Keratinocyte (primary cell): ENCODE data around the gene HLTF. TPM values are rescaled to one million over a fixed set of nuclear protein-coding genes. Genes with fewer than 3 reads are reported as not detected.

Experiments
- DNase-seq: peaks from one replicate; pipeline ENCODE4 v3.0.0-alpha.2; 2011; ENCODE audit warnings: low read depth, missing footprints, low spot score
- FAIRE-seq: peaks from 2 replicates; lab custom pipeline; 2011; peaks lifted over from hg19 to GRCh38; lab: Jason Lieb, UNC
- H2AFZ ChIP-seq: 2 replicates; pipeline ENCODE4 v1.6.0; 2012; ENCODE audit warnings: low read length, control low read depth, inconsistent platforms; ENCODE audit not compliant: control insufficient read depth
- H3K27ac ChIP-seq: 2 replicates; pipeline ENCODE4 v1.5.1; 2011; ENCODE audit warnings: low read length; ENCODE audit not compliant: control insufficient read depth, insufficient read depth
- H3K27me3 ChIP-seq: 3 replicates; pipeline ENCODE4 v1.6.0; 2011; ENCODE audit warnings: low read length; ENCODE audit not compliant: control insufficient read depth, insufficient read depth; ENCODE audit errors: extremely low read depth
- H3K36me3 ChIP-seq, 2 experiments: 2 replicates in 1 of 2; 3 replicates in 1 of 2; pipeline ENCODE4 v1.5.1; 2011; ENCODE audit warnings: low read length in 2 of 2, mild to moderate bottlenecking in 1 of 2; ENCODE audit not compliant: control insufficient read depth in 2 of 2, insufficient read depth in 2 of 2; ENCODE audit errors: extremely low read depth in 1 of 2
- H3K4me1 ChIP-seq: 3 replicates; pipeline ENCODE4 v1.5.1; 2011; ENCODE audit warnings: low read length; ENCODE audit not compliant: control insufficient read depth, insufficient read depth; ENCODE audit errors: extremely low read depth
- H3K4me2 ChIP-seq: 3 replicates; pipeline ENCODE4 v1.6.0; 2011; ENCODE audit warnings: low read depth, low read length; ENCODE audit not compliant: control insufficient read depth, insufficient read depth; ENCODE audit errors: extremely low read depth
- H3K4me3 ChIP-seq, 3 experiments: fragments of 200-600 bp in 1 of 3; sonication (generic) in 1 of 3; 2 replicates in 2 of 3; 3 replicates in 1 of 3; pipeline ENCODE4 v1.5.1; 2011 to 2016; ENCODE audit warnings: low read length in 3 of 3, mild to moderate bottlenecking in 3 of 3, control low read depth in 2 of 3, inconsistent platforms in 1 of 3, low read depth in 1 of 3, mixed read lengths in 1 of 3, mixed run types in 1 of 3, moderate library complexity in 1 of 3; ENCODE audit not compliant: control insufficient read depth in 2 of 3, insufficient read depth in 2 of 3; ENCODE audit errors: extremely low read depth in 1 of 3
- H3K79me2 ChIP-seq: 2 replicates; pipeline ENCODE4 v1.6.0; 2012; ENCODE audit warnings: low read length; ENCODE audit not compliant: control insufficient read depth, insufficient read depth
- H3K9ac ChIP-seq: 3 replicates; pipeline ENCODE4 v1.6.0; 2011; ENCODE audit warnings: low read length; ENCODE audit not compliant: control insufficient read depth, insufficient read depth; ENCODE audit errors: extremely low read depth
- H3K9me1 ChIP-seq: 3 replicates; pipeline ENCODE4 v1.6.0; 2011; ENCODE audit warnings: low read length; ENCODE audit not compliant: control insufficient read depth, insufficient read depth; ENCODE audit errors: extremely low read depth
- H3K9me3 ChIP-seq: 2 replicates; pipeline ENCODE4 v1.5.1; 2012; ENCODE audit warnings: low read depth, low read length; ENCODE audit not compliant: control insufficient read depth
- H4K20me1 ChIP-seq: 3 replicates; pipeline ENCODE4 v1.6.0; 2011; ENCODE audit warnings: low read length; ENCODE audit not compliant: control insufficient read depth, insufficient read depth; ENCODE audit errors: extremely low read depth
- EZH2 ChIP-seq: IDR thresholded peaks from one replicate; pipeline ENCODE4 v1.6.1; 2012; ENCODE audit warnings: inconsistent platforms, mild to moderate bottlenecking, low read length, moderate library complexity
- dilution Hi-C: fragments of 300-500 bp; cut with MboI; formaldehyde crosslinking; loops from one replicate; pipeline ENCODE4 v1.7.0; 2020; ENCODE audit warnings: low sequenced_read_pairs; ENCODE audit not compliant: extremely low pct_ligation_motif_present
- polyA plus RNA-seq, 5 experiments: library from polyadenylated mRNA; depleted of rRNA in 3 of 5; stranded (reverse) in 3 of 5; stranded (forward) in 1 of 5; unstranded in 1 of 5; fragments of >200 nt; gene quantifications; 1 replicate in 1 of 5; 2 replicates in 3 of 5; 3 replicates in 1 of 5; pipeline versions ENCODE4 v1.2.1 to v1.2.3, GENCODE V29; 2011 to 2012; ENCODE audit warnings: missing spikeins in 2 of 5, low read depth in 1 of 5, low replicate concordance in 1 of 5
- TF ChIP-seq, protein P1 (sequence below), 3 experiments: IDR thresholded peaks in 1 of 3; conservative IDR thresholded peaks in 1 of 3; optimal IDR thresholded peaks in 1 of 3; 2 replicates in 2 of 3; 3 replicates in 1 of 3; pipeline versions ENCODE3 to v1.5.1; 2011; ENCODE audit warnings: low read length in 3 of 3, mild to moderate bottlenecking in 3 of 3, moderate library complexity in 2 of 3, control low read depth in 1 of 3, inconsistent platforms in 1 of 3; ENCODE audit not compliant: insufficient read depth in 2 of 3; ENCODE audit errors: extremely low read depth in 1 of 3

Gene HLTF
- polyA plus RNA-seq, 1 donor (not counting 4 experiments of a cell fraction or from before 2014, with no cell fraction given), result 9.1 TPM

DNA sequence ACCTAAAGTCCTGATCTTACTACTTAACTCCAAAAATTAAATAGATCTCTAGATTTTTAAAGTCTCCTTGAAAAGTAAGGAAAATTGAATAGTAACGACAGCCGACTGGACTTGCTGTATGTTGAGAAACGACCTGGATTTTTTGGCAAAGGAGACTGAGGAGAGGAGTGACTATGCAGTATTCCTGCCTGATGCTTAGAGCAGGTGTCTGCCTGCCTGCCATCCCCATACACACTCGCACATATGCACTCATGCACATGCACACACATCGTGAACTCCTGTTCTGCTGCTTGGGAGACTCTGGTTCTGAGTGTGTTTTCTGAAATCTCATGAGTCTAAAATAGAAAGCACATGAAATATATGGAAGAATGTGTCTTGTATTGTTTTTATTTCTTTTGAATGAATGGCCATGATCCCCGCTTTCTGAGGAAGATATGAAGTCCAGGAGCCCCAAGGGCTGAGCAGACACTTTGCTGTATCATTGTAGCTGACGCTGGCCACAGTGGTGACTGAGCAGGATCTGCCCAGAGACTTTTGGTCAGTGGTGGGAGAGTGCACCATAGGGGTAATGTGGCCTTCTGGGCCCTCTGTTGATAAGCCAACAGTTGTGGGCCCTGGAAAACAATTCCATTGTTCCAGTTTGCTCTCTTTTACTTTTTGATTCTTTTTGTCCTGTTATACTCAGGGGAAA is 78.6 kb downstream of the HLTF start:
- Histone ChIP-seq H2AFZ (no peak overlapping the region), H3K27ac (no peak overlapping the region), H3K36me3 (peaks cover 0 to 7% of the 10 kb centered on the region in 2 experiments), H3K79me2 (no peaks in the 10 kb centered on the region), H4K20me1 (no peaks in the 10 kb centered on the region), H3K4me3 (no peak overlapping the region), H3K9me1 (peaks cover 3% of the 10 kb centered on the region), H3K27me3 (no peaks in the 10 kb centered on the region), H3K4me2 (no peak overlapping the region), H3K9ac (no peak overlapping the region), H3K4me1 (no peaks in the 10 kb centered on the region), H3K9me3 (no peaks in the 10 kb centered on the region)
- TF ChIP-seq EZH2, result no peak
- TF ChIP-seq, protein P1, sequence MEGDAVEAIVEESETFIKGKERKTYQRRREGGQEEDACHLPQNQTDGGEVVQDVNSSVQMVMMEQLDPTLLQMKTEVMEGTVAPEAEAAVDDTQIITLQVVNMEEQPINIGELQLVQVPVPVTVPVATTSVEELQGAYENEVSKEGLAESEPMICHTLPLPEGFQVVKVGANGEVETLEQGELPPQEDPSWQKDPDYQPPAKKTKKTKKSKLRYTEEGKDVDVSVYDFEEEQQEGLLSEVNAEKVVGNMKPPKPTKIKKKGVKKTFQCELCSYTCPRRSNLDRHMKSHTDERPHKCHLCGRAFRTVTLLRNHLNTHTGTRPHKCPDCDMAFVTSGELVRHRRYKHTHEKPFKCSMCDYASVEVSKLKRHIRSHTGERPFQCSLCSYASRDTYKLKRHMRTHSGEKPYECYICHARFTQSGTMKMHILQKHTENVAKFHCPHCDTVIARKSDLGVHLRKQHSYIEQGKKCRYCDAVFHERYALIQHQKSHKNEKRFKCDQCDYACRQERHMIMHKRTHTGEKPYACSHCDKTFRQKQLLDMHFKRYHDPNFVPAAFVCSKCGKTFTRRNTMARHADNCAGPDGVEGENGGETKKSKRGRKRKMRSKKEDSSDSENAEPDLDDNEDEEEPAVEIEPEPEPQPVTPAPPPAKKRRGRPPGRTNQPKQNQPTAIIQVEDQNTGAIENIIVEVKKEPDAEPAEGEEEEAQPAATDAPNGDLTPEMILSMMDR (optimal IDR thresholded peaks at IDR 0.05 in 1 of 3, IDR thresholded peaks at IDR 0.05 in 1 of 3, conservative IDR thresholded peaks at IDR 0.05 in 1 of 3; ENCODE audit: extremely low read depth in 1 of 3, insufficient read depth in 2 of 3, low read length in 3 of 3), result no peak
- DNase-seq (no peak), FAIRE-seq (no peak)
- dilution Hi-C loops, result no loop called here

GRCh38 chr3:149005416-149005815 is 80.9 kb downstream of the HLTF start:
- H4K20me1 ChIP-seq, result no peaks in the 10 kb centered on the region
- TF ChIP-seq, protein P1 (optimal IDR thresholded peaks at IDR 0.05 in 1 of 3, IDR thresholded peaks at IDR 0.05 in 1 of 3, conservative IDR thresholded peaks at IDR 0.05 in 1 of 3; ENCODE audit: extremely low read depth in 1 of 3, insufficient read depth in 2 of 3, low read length in 3 of 3), result no peak
- no peak for TF ChIP-seq EZH2
- dilution Hi-C loops, result no loop called here
- no peak overlapping the region for H3K27ac ChIP-seq
- H3K9me1 ChIP-seq, result peaks cover 3% of the 10 kb centered on the region
- H3K4me3 ChIP-seq, result no peak overlapping the region
- H3K4me1 ChIP-seq, result no peaks in the 10 kb centered on the region
- H3K79me2 ChIP-seq, result no peaks in the 10 kb centered on the region
- FAIRE-seq (no peak), DNase-seq (no peak)
- no peaks in the 10 kb centered on the region for H3K9me3 ChIP-seq
- H3K4me2 ChIP-seq, result no peak overlapping the region
- H3K27me3 ChIP-seq, result no peaks in the 10 kb centered on the region
- peaks cover 0 to 7% of the 10 kb centered on the region in 2 experiments for H3K36me3 ChIP-seq
- H3K9ac ChIP-seq, result no peak overlapping the region
- H2AFZ ChIP-seq, result no peak overlapping the region
